GM18951 (cell line): ENCODE results near the gene WDR91.
"Not testable (repeated sequence)": the region's sequence is repeated elsewhere in the genome, so short reads cannot be mapped to it uniquely, and the experiment has no call there.

ENCODE experiments used
- POLR2A ChIP-seq: IDR thresholded peaks from 4 replicates; pipeline ENCODE4 v1.6.1; 2011; ENCODE audit warnings: mild to moderate bottlenecking; ENCODE audit not compliant: insufficient read length, insufficient read depth; ENCODE audit errors: extremely low read depth
- in situ Hi-C: fragments of 300-500 bp; cut with MboI; formaldehyde crosslinking; loops from one replicate; pipeline ENCODE4 v1.12.0; 2022; ENCODE audit warnings: low sequenced_read_pairs, mixed read lengths, inconsistent platforms; ENCODE audit not compliant: unreplicated experiment

WDR91 gene

DNA sequence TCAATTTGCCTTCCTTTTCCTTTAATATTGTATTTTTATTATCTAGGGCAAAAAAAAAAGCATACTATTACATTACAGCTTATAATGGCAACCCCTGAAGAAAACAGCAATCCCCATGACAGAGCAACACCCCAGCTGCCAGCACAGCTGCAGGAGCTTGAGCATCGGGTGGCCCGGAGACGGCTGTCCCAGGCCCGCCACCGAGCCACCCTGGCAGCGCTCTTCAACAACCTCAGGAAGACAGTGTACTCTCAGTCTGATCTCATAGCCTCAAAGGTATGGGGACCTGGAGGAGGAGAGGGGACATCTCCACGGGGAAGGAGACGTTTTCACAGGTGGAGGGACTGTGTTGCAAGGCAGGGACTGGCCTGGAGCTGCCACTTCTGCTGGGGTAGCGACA, 29.1 kb upstream of the WDR91 start:
- no peak for TF ChIP-seq POLR2A
- in situ Hi-C loops, result no loop called here

DNA sequence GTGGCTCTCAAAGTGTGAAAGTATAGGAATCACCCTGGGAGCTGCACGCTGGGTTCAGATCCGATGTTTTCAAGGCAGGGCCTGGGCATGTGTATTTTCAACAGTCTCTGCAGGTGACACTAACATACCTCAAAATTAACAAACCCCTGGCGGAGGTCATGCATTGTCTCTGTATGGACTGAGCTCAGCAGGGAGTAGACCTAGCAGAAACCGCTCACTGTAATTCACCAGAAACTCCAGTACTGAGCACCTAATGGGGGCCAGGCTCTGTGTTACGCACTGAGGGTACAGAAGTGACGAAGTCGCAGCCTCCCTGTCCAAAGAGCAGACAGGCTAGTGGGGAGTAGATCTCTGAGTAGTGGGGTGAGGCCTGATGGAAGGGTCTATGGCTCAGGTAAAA, 27.9 kb upstream of the WDR91 start:
- no peak for TF ChIP-seq POLR2A
- in situ Hi-C loops, result no loop called here

DNA sequence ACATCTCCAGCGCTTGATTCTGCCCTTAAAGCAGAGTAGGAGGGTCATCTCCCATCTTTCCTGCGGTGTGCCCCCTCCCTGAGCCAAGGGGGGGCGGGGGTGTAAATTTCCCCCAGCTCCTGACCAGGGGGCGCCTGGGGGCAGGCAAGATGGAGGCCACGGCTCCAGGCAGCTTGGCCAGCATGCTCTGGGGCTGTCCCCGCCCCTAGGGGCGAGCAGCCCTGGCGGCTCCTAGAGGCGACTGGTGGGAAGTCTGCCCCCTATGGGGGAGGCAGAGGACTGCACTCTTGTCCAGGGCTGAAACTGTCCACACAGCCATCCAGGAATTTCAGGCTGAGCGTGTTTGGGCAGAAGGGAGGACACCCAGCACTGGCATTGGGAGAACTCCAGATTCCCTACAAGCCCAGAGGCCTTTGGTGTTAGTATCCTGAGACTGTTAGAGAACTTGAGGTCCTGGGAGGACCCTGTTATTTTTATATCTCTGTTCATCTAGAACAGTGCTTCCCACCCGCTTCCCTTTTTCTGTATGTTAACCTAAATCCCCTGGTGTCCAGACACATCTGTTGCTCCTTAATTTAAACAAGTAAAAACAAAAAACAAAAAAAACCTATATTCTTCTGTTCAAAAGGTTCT, 26.9 kb upstream of the WDR91 start:
- TF ChIP-seq POLR2A, result no peak
- in situ Hi-C loops, result no loop called here

DNA sequence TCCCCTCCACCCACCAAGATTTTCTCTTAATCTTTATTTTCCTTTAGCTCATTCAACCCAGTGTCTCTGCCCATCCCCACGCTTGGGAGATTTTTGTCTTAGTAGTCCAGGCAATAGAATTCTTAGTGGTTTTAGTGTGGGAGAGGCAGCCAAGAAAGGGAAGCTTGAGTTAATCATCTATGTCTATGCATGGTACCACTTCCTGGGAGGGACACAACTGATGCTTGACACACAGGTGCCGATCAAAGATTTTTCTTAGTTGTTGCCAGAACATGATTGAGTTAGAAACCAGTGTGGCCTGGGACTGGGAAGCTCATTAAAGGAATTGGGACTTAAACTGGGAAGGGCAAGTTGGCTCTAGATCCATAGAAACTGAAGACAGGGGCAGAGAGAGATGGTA, 25.4 kb upstream of the WDR91 start:
- in situ Hi-C loops, result no loop called here

DNA sequence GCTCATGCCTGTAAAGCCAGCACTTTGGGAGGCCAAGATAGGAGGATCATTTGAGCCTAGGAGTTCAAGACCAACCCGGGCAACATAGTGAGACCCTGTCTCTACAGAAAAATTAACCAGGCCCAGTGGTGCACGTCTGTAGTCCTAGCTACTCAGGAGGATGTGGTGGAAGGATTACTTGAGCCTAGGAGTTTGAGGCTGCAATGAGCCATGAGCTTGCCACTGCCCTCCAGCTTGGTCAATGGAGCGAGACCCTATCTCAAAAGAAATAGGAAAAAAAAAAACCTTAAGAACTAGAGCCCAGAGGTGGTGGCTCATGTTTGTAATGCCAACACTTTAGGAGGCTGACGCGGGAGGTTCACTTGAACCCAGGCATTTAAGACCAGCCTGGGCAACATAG, 24.5 kb upstream of the WDR91 start:
- TF ChIP-seq POLR2A, result no peak

More for the DNA sequence above, 25.4 kb upstream of the WDR91 start:
- TF ChIP-seq POLR2A, result peak; percentile 32

DNA sequence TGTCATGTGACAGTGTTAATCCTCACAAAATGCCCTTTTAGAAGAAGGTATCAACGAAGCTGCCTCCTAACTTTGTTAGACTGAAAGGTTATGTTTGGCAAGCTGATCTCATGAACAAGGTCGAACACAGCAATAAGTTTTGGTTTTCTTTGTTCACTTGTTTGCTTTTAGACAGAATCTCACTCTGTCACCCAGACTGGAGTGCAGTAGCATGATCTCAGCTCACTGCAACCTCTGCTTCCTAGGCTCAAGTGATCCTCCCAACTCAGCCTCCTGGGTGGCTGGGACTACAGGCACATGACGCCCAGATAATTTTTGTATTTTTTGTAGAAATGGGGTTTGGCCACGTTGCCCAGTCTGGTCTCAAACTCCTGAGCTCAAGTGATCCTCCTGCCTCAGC, 23.4 kb upstream of the WDR91 start:
- no peak for TF ChIP-seq POLR2A
- in situ Hi-C loops, result no loop called here

More for the DNA sequence above, 24.5 kb upstream of the WDR91 start:
- in situ Hi-C loops, result no loop called here

DNA sequence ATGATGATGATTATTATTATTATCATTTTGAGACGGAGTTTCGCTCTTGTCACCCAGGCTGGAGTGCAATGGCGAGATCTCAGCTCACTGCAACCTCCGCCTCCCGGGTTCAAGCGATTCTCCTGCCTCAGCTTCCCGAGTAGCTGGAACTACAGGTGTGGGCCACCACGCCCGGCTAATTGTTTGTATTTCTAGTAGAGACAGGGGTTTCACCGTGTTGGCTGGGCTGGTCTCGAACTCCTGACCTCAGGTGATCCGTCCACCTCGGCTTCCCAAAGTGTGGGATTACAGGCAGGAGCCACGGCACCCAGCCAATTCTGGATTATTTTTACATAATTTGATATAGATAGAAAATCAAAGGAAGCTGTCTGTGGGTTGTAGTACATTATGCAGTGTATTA, 22.8 kb upstream of the WDR91 start:
- in situ Hi-C loops, result not testable (repeated sequence)

DNA sequence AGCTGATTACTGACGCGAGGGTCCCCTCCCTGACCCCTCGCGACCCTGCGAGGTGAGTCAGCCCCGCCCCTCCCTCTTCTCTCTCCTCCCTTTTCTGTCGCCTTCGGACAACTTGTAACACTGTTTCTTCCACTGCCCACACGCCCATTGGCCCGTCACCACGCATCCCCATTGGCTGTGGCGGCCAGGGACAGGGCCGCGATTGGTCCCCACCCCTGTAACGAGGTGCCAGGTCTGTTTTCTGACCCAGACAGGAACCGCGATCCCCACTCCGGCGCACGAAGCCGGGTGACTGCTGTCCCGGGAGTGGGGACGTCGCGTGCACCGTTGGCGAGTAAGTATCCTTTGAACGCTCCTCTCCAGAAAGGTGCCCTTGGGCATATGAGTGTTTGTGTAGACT, 22.2 kb upstream of the WDR91 start, which contains the start of gene STRA8:
STRA8 (plus strand) TSS at position 269 of the 400 bp plus-strand sequence. CDS start 6,687 bp downstream, outside the sequence.
- TF ChIP-seq POLR2A, result no peak
- in situ Hi-C loops, result no loop called here

DNA sequence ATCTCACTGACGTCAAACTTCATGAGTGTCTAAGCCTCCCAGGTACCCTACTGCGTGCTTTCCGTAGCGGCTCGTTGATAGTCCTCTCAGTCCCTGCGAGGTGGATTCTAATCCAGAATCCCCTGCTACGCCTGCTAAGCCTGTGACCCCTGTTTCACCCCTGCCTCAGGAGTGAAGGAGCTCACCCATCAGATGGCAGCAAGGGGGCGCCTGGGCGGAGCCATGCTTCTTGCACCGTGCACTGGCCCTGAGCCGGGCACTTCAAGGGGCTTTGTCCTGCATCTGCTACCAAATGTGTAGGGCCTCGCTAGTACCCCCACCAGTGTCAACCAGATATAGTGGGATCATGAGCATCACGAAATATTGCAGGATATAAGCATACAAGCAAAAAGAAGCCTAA, 21.4 kb upstream of the WDR91 start:
- TF ChIP-seq POLR2A, result no peak
- in situ Hi-C loops, result no loop called here

DNA sequence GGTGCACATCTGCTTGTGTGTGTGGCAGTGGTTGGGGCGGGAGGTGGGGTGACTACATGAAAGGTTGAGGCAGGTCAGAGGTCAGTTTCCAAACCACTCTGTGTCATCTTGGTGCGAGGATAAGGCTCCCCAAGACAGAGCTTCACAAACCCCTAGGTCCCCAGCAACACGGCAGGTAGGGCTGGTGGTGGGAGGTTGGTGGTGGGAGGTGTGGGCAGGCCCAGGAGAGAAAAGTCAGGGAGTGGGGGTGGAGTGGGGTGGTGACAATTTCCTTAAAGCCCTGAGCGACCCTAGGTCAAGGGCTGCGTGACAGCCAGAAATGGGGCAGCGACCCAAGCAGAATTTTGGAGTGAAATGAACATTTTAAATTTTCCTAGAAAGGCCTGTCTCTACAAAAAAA, 20.8 kb upstream of the WDR91 start:
- TF ChIP-seq POLR2A, result no peak
- in situ Hi-C loops, result no loop called here

DNA sequence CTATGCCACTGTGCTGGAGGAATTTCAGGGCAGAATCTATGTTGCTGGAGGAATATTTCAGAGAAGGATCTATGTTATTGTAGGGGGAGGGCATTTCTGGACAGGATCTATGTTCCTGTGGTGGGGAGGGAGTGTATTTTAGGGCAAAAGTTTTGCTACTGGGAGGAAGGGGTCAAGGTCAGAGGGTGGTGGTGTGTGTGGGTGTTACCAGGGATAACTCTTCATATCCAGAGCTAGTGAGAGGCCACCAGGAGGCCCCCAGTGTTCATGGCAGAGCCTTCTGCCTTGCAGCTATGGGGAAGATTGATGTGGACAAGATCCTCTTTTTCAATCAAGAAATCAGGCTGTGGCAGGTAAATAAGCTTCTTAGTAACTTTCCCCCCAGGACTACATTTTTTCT, 20.4 kb upstream of the WDR91 start:
- in situ Hi-C loops, result no loop called here
- no peak for TF ChIP-seq POLR2A

DNA sequence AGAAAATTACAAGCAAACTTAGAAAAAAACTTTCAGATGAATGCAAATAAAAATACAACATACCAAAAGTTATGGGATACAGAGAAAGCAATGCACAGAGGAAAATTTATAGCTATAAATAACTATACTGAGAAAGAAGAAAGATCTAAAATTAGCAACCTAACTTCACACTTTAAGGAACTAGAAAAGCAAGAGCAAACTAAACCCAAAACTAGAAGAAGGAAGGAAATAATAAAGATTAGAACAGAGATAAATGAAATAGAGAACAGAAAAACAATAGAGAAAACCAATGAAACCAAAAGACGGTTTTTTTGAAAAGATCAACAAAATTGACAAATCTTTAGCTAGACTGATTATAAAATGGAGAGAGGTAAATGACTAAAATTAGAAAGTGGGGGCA, 12.7 kb upstream of the WDR91 start:
- no peak for TF ChIP-seq POLR2A
- in situ Hi-C loops, result no loop called here

DNA sequence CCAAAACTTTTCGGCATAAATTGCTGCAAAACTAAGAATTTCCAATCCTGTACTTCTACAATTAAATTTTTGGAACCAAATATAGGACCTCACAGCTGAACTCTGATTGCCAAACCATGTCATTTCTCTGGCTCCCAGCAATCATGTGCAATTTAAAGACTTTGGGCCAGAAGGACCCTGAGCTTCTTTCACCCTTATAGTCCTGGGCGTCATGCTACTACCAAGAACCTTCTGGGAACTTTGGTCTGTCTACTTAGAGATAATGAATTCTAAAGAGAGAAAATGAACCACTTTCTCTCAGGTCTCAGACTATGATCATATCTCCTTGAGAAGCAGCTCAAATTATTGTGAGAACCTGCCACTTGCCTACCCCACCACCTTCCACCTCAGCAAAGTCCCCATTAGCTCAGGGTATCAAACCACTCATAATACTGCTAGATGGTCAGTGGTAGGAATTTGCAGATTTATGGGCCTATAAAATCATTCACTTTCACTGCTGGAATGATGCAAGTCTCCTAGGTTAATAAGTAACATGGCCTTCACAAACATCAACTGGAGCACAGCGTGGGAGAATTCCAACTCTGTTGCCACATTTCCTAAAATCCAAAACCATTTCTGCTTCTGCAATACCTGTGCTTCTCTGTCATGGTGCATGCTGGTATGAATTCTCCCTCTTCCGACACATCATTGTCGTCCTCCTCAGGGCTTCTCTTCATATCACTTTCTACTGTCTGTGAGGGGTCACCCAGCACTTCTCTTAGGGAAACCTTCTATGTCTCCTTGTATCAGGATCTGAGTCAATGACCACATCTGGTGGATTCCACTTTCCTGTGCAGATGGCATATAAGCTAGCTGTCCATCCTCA, 6.6 kb upstream of the WDR91 start:
- TF ChIP-seq POLR2A, result no peak
- in situ Hi-C loops, result no loop called here

DNA sequence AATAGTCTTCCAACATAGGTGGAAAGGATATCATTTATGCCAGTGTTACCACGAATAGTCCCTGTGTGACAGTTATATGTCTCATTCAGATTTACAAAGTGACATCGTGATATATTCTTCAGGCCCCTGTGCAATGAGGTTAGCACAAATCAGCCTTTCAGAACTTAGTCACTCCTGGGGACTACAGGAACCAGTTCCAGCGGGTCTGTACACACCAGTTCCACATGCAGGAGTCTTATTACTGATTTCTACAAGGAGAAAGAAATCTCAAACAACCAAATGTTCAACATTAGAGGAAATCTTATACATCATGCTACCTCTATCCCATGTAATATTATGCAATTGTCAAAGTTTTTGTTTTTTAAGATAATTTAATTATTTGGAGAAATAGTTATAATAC, 4.4 kb upstream of the WDR91 start:
- no peak for TF ChIP-seq POLR2A
- in situ Hi-C loops, result no loop called here
